HL-60 (cell line): ENCODE results near the gene CHIT1.

Experiments
- DNase-seq, 2 experiments: peaks; one replicate each; pipeline ENCODE4 v3.0.0-alpha.2; 2010 to 2020; ENCODE audit warnings: low read depth in 1 of 2, low spot score in 1 of 2
- H3K27ac ChIP-seq: fragments of 250-450 bp; sonication (Bioruptor Pico); replicated peaks from 2 replicates; pipeline ENCODE4 v1.5.1; 2020; ENCODE audit warnings: mild to moderate bottlenecking, moderate library complexity
- H3K27me3 ChIP-seq: fragments of 250-450 bp; sonication (Bioruptor Pico); 2 replicates; pipeline ENCODE4 v1.5.1; 2021; ENCODE audit warnings: mild to moderate bottlenecking, moderate library complexity; ENCODE audit not compliant: insufficient read depth, poor library complexity, severe bottlenecking
- H3K4me3 ChIP-seq: replicated peaks from 2 replicates; pipeline ENCODE4 v1.5.1; 2011; ENCODE audit warnings: mild to moderate bottlenecking, control low read depth, low read length; ENCODE audit not compliant: insufficient read depth
- GABPA ChIP-seq: IDR thresholded peaks from 2 replicates; pipeline ENCODE4 v1.6.1; 2012; ENCODE audit warnings: low read depth
- POLR2AphosphoS5 ChIP-seq: IDR thresholded peaks from 2 replicates; pipeline ENCODE4 v1.6.1; 2012; ENCODE audit warnings: low read depth
- SPI1 ChIP-seq: IDR thresholded peaks from 2 replicates; pipeline ENCODE4 v1.6.1; 2012; ENCODE audit warnings: low read depth, mild to moderate bottlenecking, borderline replicate concordance
- TF ChIP-seq, protein P1 (sequence below): IDR thresholded peaks from one replicate; pipeline ENCODE4 v1.5.1; 2011; ENCODE audit warnings: low read length, control low read depth, inconsistent platforms; ENCODE audit not compliant: insufficient read depth
- TF ChIP-seq, protein P2 (sequence below): IDR thresholded peaks from 2 replicates; pipeline ENCODE4 v1.6.1; 2012; ENCODE audit warnings: low read depth; ENCODE audit not compliant: insufficient replicate concordance

The CHIT1 gene

GRCh38 chr1:203228670-203229069 is 803 bp downstream of the CHIT1 start:
- TF ChIP-seq, protein P1, sequence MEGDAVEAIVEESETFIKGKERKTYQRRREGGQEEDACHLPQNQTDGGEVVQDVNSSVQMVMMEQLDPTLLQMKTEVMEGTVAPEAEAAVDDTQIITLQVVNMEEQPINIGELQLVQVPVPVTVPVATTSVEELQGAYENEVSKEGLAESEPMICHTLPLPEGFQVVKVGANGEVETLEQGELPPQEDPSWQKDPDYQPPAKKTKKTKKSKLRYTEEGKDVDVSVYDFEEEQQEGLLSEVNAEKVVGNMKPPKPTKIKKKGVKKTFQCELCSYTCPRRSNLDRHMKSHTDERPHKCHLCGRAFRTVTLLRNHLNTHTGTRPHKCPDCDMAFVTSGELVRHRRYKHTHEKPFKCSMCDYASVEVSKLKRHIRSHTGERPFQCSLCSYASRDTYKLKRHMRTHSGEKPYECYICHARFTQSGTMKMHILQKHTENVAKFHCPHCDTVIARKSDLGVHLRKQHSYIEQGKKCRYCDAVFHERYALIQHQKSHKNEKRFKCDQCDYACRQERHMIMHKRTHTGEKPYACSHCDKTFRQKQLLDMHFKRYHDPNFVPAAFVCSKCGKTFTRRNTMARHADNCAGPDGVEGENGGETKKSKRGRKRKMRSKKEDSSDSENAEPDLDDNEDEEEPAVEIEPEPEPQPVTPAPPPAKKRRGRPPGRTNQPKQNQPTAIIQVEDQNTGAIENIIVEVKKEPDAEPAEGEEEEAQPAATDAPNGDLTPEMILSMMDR = no peak
- TF ChIP-seq SPI1 (no peak), POLR2AphosphoS5 (no peak), GABPA (no peak)
- TF ChIP-seq, protein P2, sequence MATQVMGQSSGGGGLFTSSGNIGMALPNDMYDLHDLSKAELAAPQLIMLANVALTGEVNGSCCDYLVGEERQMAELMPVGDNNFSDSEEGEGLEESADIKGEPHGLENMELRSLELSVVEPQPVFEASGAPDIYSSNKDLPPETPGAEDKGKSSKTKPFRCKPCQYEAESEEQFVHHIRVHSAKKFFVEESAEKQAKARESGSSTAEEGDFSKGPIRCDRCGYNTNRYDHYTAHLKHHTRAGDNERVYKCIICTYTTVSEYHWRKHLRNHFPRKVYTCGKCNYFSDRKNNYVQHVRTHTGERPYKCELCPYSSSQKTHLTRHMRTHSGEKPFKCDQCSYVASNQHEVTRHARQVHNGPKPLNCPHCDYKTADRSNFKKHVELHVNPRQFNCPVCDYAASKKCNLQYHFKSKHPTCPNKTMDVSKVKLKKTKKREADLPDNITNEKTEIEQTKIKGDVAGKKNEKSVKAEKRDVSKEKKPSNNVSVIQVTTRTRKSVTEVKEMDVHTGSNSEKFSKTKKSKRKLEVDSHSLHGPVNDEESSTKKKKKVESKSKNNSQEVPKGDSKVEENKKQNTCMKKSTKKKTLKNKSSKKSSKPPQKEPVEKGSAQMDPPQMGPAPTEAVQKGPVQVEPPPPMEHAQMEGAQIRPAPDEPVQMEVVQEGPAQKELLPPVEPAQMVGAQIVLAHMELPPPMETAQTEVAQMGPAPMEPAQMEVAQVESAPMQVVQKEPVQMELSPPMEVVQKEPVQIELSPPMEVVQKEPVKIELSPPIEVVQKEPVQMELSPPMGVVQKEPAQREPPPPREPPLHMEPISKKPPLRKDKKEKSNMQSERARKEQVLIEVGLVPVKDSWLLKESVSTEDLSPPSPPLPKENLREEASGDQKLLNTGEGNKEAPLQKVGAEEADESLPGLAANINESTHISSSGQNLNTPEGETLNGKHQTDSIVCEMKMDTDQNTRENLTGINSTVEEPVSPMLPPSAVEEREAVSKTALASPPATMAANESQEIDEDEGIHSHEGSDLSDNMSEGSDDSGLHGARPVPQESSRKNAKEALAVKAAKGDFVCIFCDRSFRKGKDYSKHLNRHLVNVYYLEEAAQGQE = no peak
- Histone ChIP-seq H3K4me3 (no peak overlapping the region), H3K27ac (no peak overlapping the region), H3K27me3 (peaks cover under 1% of the 10 kb centered on the region)
- DNase-seq = no peak

DNA sequence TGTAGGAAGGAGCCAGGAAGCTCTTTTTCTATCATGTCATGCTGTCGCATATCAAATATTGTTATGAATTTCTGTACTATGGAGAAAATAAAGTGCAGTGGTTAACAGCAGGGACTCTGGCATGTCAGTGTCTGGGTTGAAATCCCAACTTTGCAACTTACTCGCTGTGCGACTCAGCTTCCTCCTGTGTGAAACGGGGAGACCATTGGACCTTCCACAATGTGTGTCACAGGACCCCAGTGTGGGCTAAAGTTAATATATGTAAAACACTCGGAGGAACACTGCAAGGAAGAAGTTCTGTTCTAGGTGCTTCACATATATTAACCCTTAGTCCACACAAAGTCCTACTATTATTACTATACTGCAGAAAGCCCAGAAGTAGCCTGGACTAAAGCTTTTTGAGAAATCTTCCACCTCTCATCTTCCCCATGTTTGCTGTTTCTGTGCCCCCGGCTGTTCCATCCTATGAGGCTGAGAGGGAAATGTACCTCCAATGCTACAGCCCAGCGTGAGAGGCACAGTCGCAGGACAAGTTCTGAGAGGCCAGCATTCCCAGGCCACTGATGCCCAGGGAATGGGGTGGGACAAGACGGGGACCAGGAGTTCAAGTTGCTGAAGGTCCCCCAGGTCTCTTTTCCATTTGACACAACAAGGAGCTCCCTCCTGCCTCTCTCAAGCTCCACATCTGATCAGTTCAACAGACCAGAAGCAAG is 1.9 kb downstream of the CHIT1 start:
- TF ChIP-seq, protein P1 = no peak
- no peak overlapping the region for H3K27ac ChIP-seq
- DNase-seq = no peak
- no peak overlapping the region for H3K4me3 ChIP-seq
- no peaks in the 10 kb centered on the region for H3K27me3 ChIP-seq

DNA sequence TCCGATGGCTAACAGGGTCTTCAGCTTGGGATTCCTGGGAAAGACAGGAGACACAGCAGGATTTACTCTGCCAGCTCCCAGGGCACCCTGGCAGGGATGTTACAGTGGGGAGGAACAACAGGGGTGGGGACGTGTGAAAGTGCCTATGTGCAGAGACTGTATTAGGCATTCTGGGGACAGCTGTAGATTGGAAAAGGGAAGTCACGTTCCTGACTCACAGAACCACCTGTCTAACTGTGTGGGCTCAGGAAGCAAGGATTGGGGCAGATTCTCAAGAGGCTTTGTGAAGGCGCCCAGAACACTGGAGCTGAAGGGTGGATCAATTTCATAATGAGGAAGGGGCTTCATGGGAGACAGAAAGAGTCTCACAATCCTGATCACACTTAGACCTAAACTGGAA is 4.4 kb downstream of the CHIT1 start:
- no peak overlapping the region for H3K27ac ChIP-seq
- TF ChIP-seq, protein P2 = no peak
- TF ChIP-seq SPI1 = peak; percentile 77
- no peak for DNase-seq
- H3K4me3 ChIP-seq = no peak overlapping the region
- no peaks in the 10 kb centered on the region for H3K27me3 ChIP-seq

DNA sequence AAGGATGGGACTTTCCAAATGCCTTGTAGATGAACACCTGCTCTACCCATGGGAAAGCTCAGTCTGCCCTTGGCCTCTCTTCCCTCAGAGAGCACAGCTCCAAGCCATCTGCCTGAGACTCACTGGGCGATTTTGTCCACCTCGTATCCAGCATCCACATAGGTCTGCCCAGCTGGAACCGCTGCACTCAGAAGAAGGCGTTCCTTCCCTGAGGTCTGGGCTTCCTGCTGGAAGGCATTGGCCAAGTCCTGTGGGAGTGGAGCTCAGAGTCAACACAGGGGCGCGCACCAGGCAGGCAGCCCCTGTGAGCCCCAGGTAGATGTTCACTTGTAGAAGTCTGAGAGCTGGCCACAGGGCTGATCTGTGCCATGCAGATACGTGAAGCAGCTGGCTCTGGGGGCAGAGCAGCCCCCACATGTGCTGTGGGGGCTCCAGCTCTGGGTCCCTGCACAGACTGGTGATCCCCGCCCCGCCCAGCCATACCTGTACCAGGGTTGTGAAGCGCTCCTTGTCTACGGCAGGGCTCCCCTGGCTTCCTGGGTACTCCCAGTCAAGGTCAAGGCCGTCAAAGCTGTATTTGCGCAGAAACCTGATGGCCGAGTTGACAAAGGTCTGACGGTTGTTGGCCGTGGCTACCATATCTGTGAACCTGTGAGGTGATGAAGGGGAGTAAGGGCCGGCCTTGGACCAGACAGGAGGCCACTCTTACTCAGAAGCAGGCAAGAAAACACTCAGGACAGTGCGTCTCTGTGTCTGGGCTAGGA is 6.3 kb downstream of the CHIT1 start:
- no peaks in the 10 kb centered on the region for H3K27me3 ChIP-seq
- no peak overlapping the region for H3K4me3 ChIP-seq
- TF ChIP-seq, protein P1 = no peak
- TF ChIP-seq, protein P2 = no peak
- TF ChIP-seq POLR2AphosphoS5 = no peak
- no peak for DNase-seq
- no peak overlapping the region for H3K27ac ChIP-seq
